Eye (tissue), 1 donor: Measurements from ENCODE around the gene IBA57.

ENCODE experiments used
- DNase-seq: peaks from one replicate; pipeline ENCODE4 v3.0.0-alpha.2; 2015

Gene IBA57

GRCh38 chr1:228145463-228146416, 19.9 kb upstream of the IBA57 start:
- no peak for DNase-seq

GRCh38 chr1:228146417-228147150, 19.0 kb upstream of the IBA57 start:
- DNase-seq, result no peak

GRCh38 chr1:228147151-228147693, 18.4 kb upstream of the IBA57 start:
- no peak for DNase-seq

- DNase-seq, result no peak
These were observed 17.8 kb upstream of the IBA57 start for GRCh38 chr1:228147768-228148167.

- DNase-seq, result no peak
These were observed 17.3 kb upstream of the IBA57 start for GRCh38 chr1:228148196-228148861.

GRCh38 chr1:228148935-228149405, 16.6 kb upstream of the IBA57 start:
- no peak for DNase-seq

GRCh38 chr1:228149406-228150119, 16.0 kb upstream of the IBA57 start, which contains the start of gene GJC2:
GJC2 (plus strand) TSS chr1:228149930; CDS start chr1:228157759, 7,829 bp downstream.
- DNase-seq, result no peak

GRCh38 chr1:228150120-228150460, 15.5 kb upstream of the IBA57 start:
- no peak for DNase-seq

- DNase-seq, result peak; percentile 47
These were observed 15.0 kb upstream of the IBA57 start for GRCh38 chr1:228150461-228151179.

GRCh38 chr1:228151180-228151925, 14.3 kb upstream of the IBA57 start:
- no peak for DNase-seq

- no peak for DNase-seq
These were observed 13.3 kb upstream of the IBA57 start for GRCh38 chr1:228152097-228152917.

GRCh38 chr1:228152918-228153258, 12.7 kb upstream of the IBA57 start:
- DNase-seq, result no peak

GRCh38 chr1:228154021-228154669, 11.5 kb upstream of the IBA57 start:
- no peak for DNase-seq

GRCh38 chr1:228154670-228155571, 10.7 kb upstream of the IBA57 start:
- no peak for DNase-seq

GRCh38 chr1:228155596-228156514, 9.7 kb upstream of the IBA57 start:
- DNase-seq, result no peak

GRCh38 chr1:228156515-228156881, 9.1 kb upstream of the IBA57 start:
- no peak for DNase-seq
